IPS-18a (cell line): Measurements from ENCODE around the gene CETN2.

Source experiments
- H3K27ac ChIP-seq: one replicate; pipeline ENCODE4 v1.5.1; 2013; ENCODE audit warnings: low read length
- H3K27me3 ChIP-seq: one replicate; pipeline ENCODE4 v1.6.1; 2013; ENCODE audit warnings: mild to moderate bottlenecking, low read length; ENCODE audit not compliant: control insufficient read depth, insufficient read depth
- H3K36me3 ChIP-seq: one replicate; pipeline ENCODE4 v1.6.1; 2013; ENCODE audit warnings: low read depth, low read length; ENCODE audit not compliant: control insufficient read depth
- H3K4me1 ChIP-seq: one replicate; pipeline ENCODE4 v1.6.1; 2013; ENCODE audit warnings: low read depth, low read length; ENCODE audit not compliant: control insufficient read depth
- H3K4me3 ChIP-seq: one replicate; pipeline ENCODE4 v1.5.1; 2013; ENCODE audit warnings: low read length
- H3K9ac ChIP-seq: one replicate; pipeline ENCODE4 v1.6.1; 2013; ENCODE audit warnings: mild to moderate bottlenecking, low read length, moderate library complexity
- H3K9me3 ChIP-seq: one replicate; pipeline ENCODE4 v1.6.1; 2013; ENCODE audit warnings: low read depth, low read length; ENCODE audit not compliant: control insufficient read depth

CETN2 gene

GRCh38 chrX:152830312-152831305 is at the start of gene CETN2, which contains the start of gene NSDHL:
TSS of gene CETN2 (minus strand) at chrX:152830757. CDS start at chrX:152830710, 47 bp downstream.
TSS of gene NSDHL (plus strand) at chrX:152831063. CDS start at chrX:152846325, 15,262 bp downstream.
- H3K36me3 ChIP-seq: peaks cover 4% of the 10 kb centered on the region
- H3K27me3 ChIP-seq: no peaks in the 10 kb centered on the region
- H3K4me1 ChIP-seq: no peaks in the 10 kb centered on the region
- H3K27ac ChIP-seq: peak within 1 kb of the TSS; percentile 49
- H3K4me3 ChIP-seq: peak within 1 kb of the TSS; percentile 84
- H3K9ac ChIP-seq: peak within 1 kb of the TSS; percentile 82
- peaks cover 12% of the 10 kb centered on the region for H3K9me3 ChIP-seq

- H3K36me3 ChIP-seq: no peaks in the 10 kb centered on the region
- H3K27ac ChIP-seq: no peak overlapping the region
- H3K4me3 ChIP-seq: no peak overlapping the region
- H3K9ac ChIP-seq: no peak overlapping the region
- no peaks in the 10 kb centered on the region for H3K27me3 ChIP-seq
- H3K4me1 ChIP-seq: no peaks in the 10 kb centered on the region
- peaks cover 10% of the 10 kb centered on the region for H3K9me3 ChIP-seq
Observed at GRCh38 chrX:152878976-152879755, 48.6 kb upstream of the CETN2 start.

- Histone ChIP-seq H3K9ac (no peak overlapping the region), H3K27me3 (no peaks in the 10 kb centered on the region), H3K4me1 (no peaks in the 10 kb centered on the region)
Observed at GRCh38 chrX:152876931-152877840, 46.6 kb upstream of the CETN2 start.

GRCh38 chrX:152873361-152873760 is 42.8 kb upstream of the CETN2 start:
- Histone ChIP-seq H3K27ac (no peak overlapping the region), H3K27me3 (no peaks in the 10 kb centered on the region), H3K36me3 (peaks cover 16% of the 10 kb centered on the region), H3K9me3 (peaks cover 15% of the 10 kb centered on the region), H3K9ac (no peak overlapping the region), H3K4me1 (no peaks in the 10 kb centered on the region), H3K4me3 (no peak overlapping the region)

More at GRCh38 chrX:152876931-152877840, 46.6 kb upstream of the CETN2 start:
- Histone ChIP-seq H3K4me3 (no peak overlapping the region), H3K9me3 (peaks cover 10% of the 10 kb centered on the region), H3K36me3 (no peaks in the 10 kb centered on the region), H3K27ac (no peak overlapping the region)

GRCh38 chrX:152872522-152872921 is 42.0 kb upstream of the CETN2 start:
- H3K36me3 ChIP-seq: peaks cover 21% of the 10 kb centered on the region
- no peaks in the 10 kb centered on the region for H3K27me3 ChIP-seq
- no peak overlapping the region for H3K9ac ChIP-seq
- no peak overlapping the region for H3K27ac ChIP-seq
- no peaks in the 10 kb centered on the region for H3K4me1 ChIP-seq
- H3K9me3 ChIP-seq: peaks cover 15% of the 10 kb centered on the region
- no peak overlapping the region for H3K4me3 ChIP-seq

- no peak overlapping the region for H3K4me3 ChIP-seq
- H3K27ac ChIP-seq: no peak overlapping the region
- no peaks in the 10 kb centered on the region for H3K27me3 ChIP-seq
- H3K4me1 ChIP-seq: no peaks in the 10 kb centered on the region
- peaks cover 26% of the 10 kb centered on the region for H3K36me3 ChIP-seq
- no peak overlapping the region for H3K9ac ChIP-seq
- peaks cover 11% of the 10 kb centered on the region for H3K9me3 ChIP-seq
Observed at GRCh38 chrX:152871260-152871659, 40.7 kb upstream of the CETN2 start.

GRCh38 chrX:152869972-152870371 is 39.4 kb upstream of the CETN2 start:
- Histone ChIP-seq H3K36me3 (peaks cover 35% of the 10 kb centered on the region), H3K4me1 (no peaks in the 10 kb centered on the region), H3K9ac (no peak overlapping the region), H3K9me3 (peaks cover 9% of the 10 kb centered on the region), H3K27ac (no peak overlapping the region), H3K4me3 (no peak overlapping the region), H3K27me3 (no peaks in the 10 kb centered on the region)

GRCh38 chrX:152866386-152866785 is 35.8 kb upstream of the CETN2 start:
- Histone ChIP-seq H3K4me3 (no peak overlapping the region), H3K27ac (no peak overlapping the region), H3K9ac (no peak overlapping the region), H3K27me3 (no peaks in the 10 kb centered on the region), H3K4me1 (no peaks in the 10 kb centered on the region), H3K36me3 (peaks cover 42% of the 10 kb centered on the region), H3K9me3 (peaks cover 16% of the 10 kb centered on the region)

- Histone ChIP-seq H3K4me1 (no peaks in the 10 kb centered on the region), H3K9ac (no peak overlapping the region), H3K36me3 (peaks cover 42% of the 10 kb centered on the region), H3K27ac (no peak overlapping the region), H3K9me3 (peaks cover 16% of the 10 kb centered on the region), H3K4me3 (no peak overlapping the region), H3K27me3 (no peaks in the 10 kb centered on the region)
Observed at GRCh38 chrX:152865232-152865920, 34.8 kb upstream of the CETN2 start.

- H3K27ac ChIP-seq: no peak overlapping the region
- H3K9me3 ChIP-seq: peaks cover 11% of the 10 kb centered on the region
- H3K4me1 ChIP-seq: no peaks in the 10 kb centered on the region
- no peaks in the 10 kb centered on the region for H3K27me3 ChIP-seq
- peaks cover 19% of the 10 kb centered on the region for H3K36me3 ChIP-seq
- H3K4me3 ChIP-seq: no peak overlapping the region
- H3K9ac ChIP-seq: no peak overlapping the region
Observed at GRCh38 chrX:152861826-152862225, 31.3 kb upstream of the CETN2 start.
